ENCODE results near the gene VPS50.

- no peak for TF ChIP-seq POLR2A (IDR thresholded peaks at IDR 0.05)
- TF ChIP-seq, protein P1, sequence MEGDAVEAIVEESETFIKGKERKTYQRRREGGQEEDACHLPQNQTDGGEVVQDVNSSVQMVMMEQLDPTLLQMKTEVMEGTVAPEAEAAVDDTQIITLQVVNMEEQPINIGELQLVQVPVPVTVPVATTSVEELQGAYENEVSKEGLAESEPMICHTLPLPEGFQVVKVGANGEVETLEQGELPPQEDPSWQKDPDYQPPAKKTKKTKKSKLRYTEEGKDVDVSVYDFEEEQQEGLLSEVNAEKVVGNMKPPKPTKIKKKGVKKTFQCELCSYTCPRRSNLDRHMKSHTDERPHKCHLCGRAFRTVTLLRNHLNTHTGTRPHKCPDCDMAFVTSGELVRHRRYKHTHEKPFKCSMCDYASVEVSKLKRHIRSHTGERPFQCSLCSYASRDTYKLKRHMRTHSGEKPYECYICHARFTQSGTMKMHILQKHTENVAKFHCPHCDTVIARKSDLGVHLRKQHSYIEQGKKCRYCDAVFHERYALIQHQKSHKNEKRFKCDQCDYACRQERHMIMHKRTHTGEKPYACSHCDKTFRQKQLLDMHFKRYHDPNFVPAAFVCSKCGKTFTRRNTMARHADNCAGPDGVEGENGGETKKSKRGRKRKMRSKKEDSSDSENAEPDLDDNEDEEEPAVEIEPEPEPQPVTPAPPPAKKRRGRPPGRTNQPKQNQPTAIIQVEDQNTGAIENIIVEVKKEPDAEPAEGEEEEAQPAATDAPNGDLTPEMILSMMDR (IDR thresholded peaks at IDR 0.05) = no peak
Observed at GRCh38 chr7:93361853-93362252, 129.7 kb downstream of the VPS50 start.
